Right atrium auricular region (tissue), 2 donors: Measurements from ENCODE around the gene KANSL2. TPM values are rescaled to one million over a fixed set of nuclear protein-coding genes. Genes with fewer than 3 reads are reported as not detected.
A peak's percentile ranks its signal among the peaks of the same experiment; 100 is the strongest.

Experiments used
- DNase-seq: peaks from one replicate; pipeline ENCODE4 v3.0.0-alpha.2; 2019; ENCODE audit warnings: low spot score
- H3K27ac ChIP-seq, 2 donors: fragments of 200-600 bp; sonication (generic); 1 replicate in 1 of 2; 2 replicates in 1 of 2; pipeline ENCODE4 v1.5.1; 2016 to 2019
- H3K27me3 ChIP-seq, 2 donors: fragments of 200-600 bp; sonication (generic); one replicate each; pipeline versions ENCODE4 v1.5.1 to v1.6.0; 2017 to 2019
- H3K36me3 ChIP-seq: fragments of 200-600 bp; sonication (generic); one replicate; pipeline ENCODE4 v1.5.1; 2016
- H3K4me1 ChIP-seq, 2 donors: fragments of 200-600 bp; sonication (generic); one replicate each; pipeline versions ENCODE4 v1.5.1 to v1.6.0; 2017 to 2019
- H3K4me3 ChIP-seq, 2 donors: fragments of 200-600 bp; sonication (generic); 1 replicate in 1 of 2; 2 replicates in 1 of 2; pipeline ENCODE4 v1.5.1; 2017 to 2019; ENCODE audit warnings: mild to moderate bottlenecking in 1 of 2, moderate library complexity in 1 of 2
- H3K9me3 ChIP-seq, 2 donors: fragments of 200-600 bp; sonication (generic); one replicate each; pipeline ENCODE4 v1.5.1; 2019
- CTCF ChIP-seq, 2 donors: fragments of 200-600 bp; sonication (generic); IDR thresholded peaks; one replicate each; pipeline ENCODE4 v1.5.1; 2019; ENCODE audit warnings: antibody characterized with exemption in 2 of 2
- total RNA-seq, 2 donors: library from RNA; depleted of rRNA; stranded (reverse); fragments of >200 nt; gene quantifications; one replicate each; pipeline ENCODE4 v1.1.0, GENCODE V29; 2016

Gene KANSL2
- total RNA-seq, 2 donors from 2014 or later, result 17.4 to 38.4 TPM

- H3K4me1 ChIP-seq, result peaks cover 0 to 17% of the 10 kb centered on the region in 2 donors
- TF ChIP-seq CTCF (IDR thresholded peaks at IDR 0.05), result no peak
- H3K9me3 ChIP-seq, result no peaks in the 10 kb centered on the region
- H3K36me3 ChIP-seq, result peaks cover 53% of the 10 kb centered on the region
- no peak for DNase-seq
- H3K4me3 ChIP-seq, result no peak overlapping the region
- H3K27ac ChIP-seq, result no peak overlapping the region
- H3K27me3 ChIP-seq, result no peaks in the 10 kb centered on the region
Measured at GRCh38 chr12:48694038-48694437, 12.0 kb upstream of the KANSL2 start.

GRCh38 chr12:48693572-48693971 is 11.5 kb upstream of the KANSL2 start:
- Histone ChIP-seq H3K27ac (no peak overlapping the region), H3K9me3 (no peaks in the 10 kb centered on the region), H3K4me3 (no peak overlapping the region), H3K36me3 (peaks cover 53% of the 10 kb centered on the region), H3K27me3 (no peaks in the 10 kb centered on the region), H3K4me1 (peaks cover 0 to 17% of the 10 kb centered on the region in 2 donors)
- DNase-seq, result no peak
- TF ChIP-seq CTCF (IDR thresholded peaks at IDR 0.05), result no peak

GRCh38 chr12:48691826-48692487 is 9.9 kb upstream of the KANSL2 start:
- peaks cover 0 to 17% of the 10 kb centered on the region in 2 donors for H3K4me1 ChIP-seq
- no peak overlapping the region for H3K4me3 ChIP-seq
- H3K9me3 ChIP-seq, result no peaks in the 10 kb centered on the region
- H3K27ac ChIP-seq, result peak overlapping the region in 1 of 2 donors; percentile 57
- no peaks in the 10 kb centered on the region for H3K27me3 ChIP-seq
- TF ChIP-seq CTCF (IDR thresholded peaks at IDR 0.05), result no peak
- H3K36me3 ChIP-seq, result peaks cover 39% of the 10 kb centered on the region
- DNase-seq, result no peak

GRCh38 chr12:48690990-48691389 is 9.0 kb upstream of the KANSL2 start:
- TF ChIP-seq CTCF (IDR thresholded peaks at IDR 0.05), result no peak
- Histone ChIP-seq H3K9me3 (no peaks in the 10 kb centered on the region), H3K27me3 (no peaks in the 10 kb centered on the region), H3K36me3 (peaks cover 32% of the 10 kb centered on the region), H3K4me3 (no peak overlapping the region), H3K4me1 (peaks cover 0 to 17% of the 10 kb centered on the region in 2 donors), H3K27ac (peak overlapping the region in 1 of 2 donors; percentile 57)
- DNase-seq, result no peak

GRCh38 chr12:48690436-48690835 is 8.4 kb upstream of the KANSL2 start:
- DNase-seq, result no peak
- H3K9me3 ChIP-seq, result no peaks in the 10 kb centered on the region
- H3K27ac ChIP-seq, result peak overlapping the region in 1 of 2 donors; percentile 57
- peaks cover 29% of the 10 kb centered on the region for H3K36me3 ChIP-seq
- peaks cover 0 to 17% of the 10 kb centered on the region in 2 donors for H3K4me1 ChIP-seq
- no peaks in the 10 kb centered on the region for H3K27me3 ChIP-seq
- H3K4me3 ChIP-seq, result no peak overlapping the region
- no peak for TF ChIP-seq CTCF (IDR thresholded peaks at IDR 0.05)

- peaks cover 0 to 17% of the 10 kb centered on the region in 2 donors for H3K4me1 ChIP-seq
- no peak for TF ChIP-seq CTCF (IDR thresholded peaks at IDR 0.05)
- no peak for DNase-seq
- no peak overlapping the region for H3K27ac ChIP-seq
- no peaks in the 10 kb centered on the region for H3K27me3 ChIP-seq
- H3K36me3 ChIP-seq, result peaks cover 13% of the 10 kb centered on the region
- H3K9me3 ChIP-seq, result no peaks in the 10 kb centered on the region
- H3K4me3 ChIP-seq, result no peak overlapping the region
Measured at GRCh38 chr12:48688836-48689235, 6.8 kb upstream of the KANSL2 start.
